NT2/D1 (cell line): Measurements from ENCODE around the gene FCRL3.

ENCODE experiments used
- YY1 ChIP-seq: IDR thresholded peaks from 2 replicates; pipeline ENCODE4 v1.6.1; 2011; ENCODE audit not compliant: insufficient read length, insufficient read depth
- ZNF274 ChIP-seq: IDR thresholded peaks from 2 replicates; pipeline ENCODE4 v1.6.1; 2011; ENCODE audit warnings: mild to moderate bottlenecking, low read depth, low read length

GRCh38 chr1:157703981-157704380 lies 3.4 kb upstream of the FCRL3 start:
- TF ChIP-seq ZNF274 (no peak), YY1 (no peak)
